ENCODE measurements around the gene SF3B1. TPM values are rescaled to one million over a fixed set of nuclear protein-coding genes. Genes with fewer than 3 reads are reported as not detected.

The SF3B1 gene
- total and polyA plus RNA-seq, 2 of the 13 experiments (the other 11 are each of a cell fraction or from before 2014, with no cell fraction given), result 387 to 750 TPM

DNA sequence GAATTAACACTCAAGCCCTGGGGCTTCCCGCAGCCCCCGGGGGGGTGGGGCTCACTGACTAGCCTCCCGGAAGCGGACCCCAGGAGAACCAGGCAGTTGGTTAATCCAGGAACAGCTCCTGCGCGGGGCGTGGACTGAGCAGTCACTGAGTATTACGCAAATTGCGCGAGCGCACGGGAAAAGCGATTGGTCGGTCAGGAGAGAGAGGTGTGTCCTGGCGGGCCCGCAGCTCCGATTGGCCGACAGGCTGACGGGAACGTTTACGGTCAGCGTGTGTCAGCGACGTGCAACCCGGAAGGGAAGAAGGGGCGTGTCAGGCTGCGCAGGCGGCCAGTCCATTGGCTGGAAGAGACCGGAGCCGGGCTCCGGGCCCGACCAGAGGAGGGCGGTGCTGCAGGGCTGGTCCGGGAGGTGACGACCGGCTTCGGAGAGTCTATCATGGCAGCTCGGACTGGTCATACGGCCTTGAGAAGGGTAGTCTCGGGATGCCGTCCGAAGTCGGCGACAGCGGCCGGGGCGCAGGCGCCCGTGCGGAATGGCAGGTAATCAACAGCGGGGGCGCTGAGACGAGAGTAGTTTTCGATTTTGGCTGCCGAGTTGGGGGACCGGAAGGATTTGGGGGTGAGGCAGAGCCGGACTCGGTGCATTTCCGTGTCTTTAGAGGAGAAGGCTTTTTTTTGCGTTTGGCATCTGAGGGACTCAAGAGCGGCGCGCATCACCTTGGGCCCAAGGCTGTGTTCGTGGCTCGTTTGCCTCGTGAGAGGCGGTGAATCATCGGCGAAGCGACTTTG is 18.5 kb upstream of the SF3B1 start, which contains the start of gene COQ10B (continued):
- TF ChIP-seq, protein P1, sequence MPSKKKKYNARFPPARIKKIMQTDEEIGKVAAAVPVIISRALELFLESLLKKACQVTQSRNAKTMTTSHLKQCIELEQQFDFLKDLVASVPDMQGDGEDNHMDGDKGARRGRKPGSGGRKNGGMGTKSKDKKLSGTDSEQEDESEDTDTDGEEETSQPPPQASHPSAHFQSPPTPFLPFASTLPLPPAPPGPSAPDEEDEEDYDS (CRISPR knock-in tag; IDR thresholded peaks at IDR 0.05), result peak; percentile 56; the same call in 1 of the 2 replicates
- TF ChIP-seq KLF9 (CRISPR knock-in tag; IDR thresholded peaks at IDR 0.05; ENCODE audit: low read depth) (peak; percentile 51; the same call in 1 of the 2 replicates), ZNF577 (CRISPR knock-in tag; IDR thresholded peaks at IDR 0.05; ENCODE audit: borderline replicate concordance, low read depth) (no peak), ZNF788 (CRISPR knock-in tag; IDR thresholded peaks at IDR 0.05; ENCODE audit: borderline replicate concordance) (peak; percentile 87; the same call in 1 of the 2 replicates), FOXA3 (CRISPR knock-in tag; IDR thresholded peaks at IDR 0.05) (no peak; the same call in 1 of the 2 replicates), ZSCAN5A (CRISPR knock-in tag; IDR thresholded peaks at IDR 0.05; ENCODE audit: borderline replicate concordance) (no peak), ZNF570 (CRISPR knock-in tag; IDR thresholded peaks at IDR 0.05; ENCODE audit: borderline replicate concordance) (no peak; the same call in 1 of the 2 replicates), WIZ (CRISPR knock-in tag; IDR thresholded peaks at IDR 0.05) (no peak; the same call in 1 of the 2 replicates), ARID2 (CRISPR knock-in tag; IDR thresholded peaks at IDR 0.05; ENCODE audit: borderline replicate concordance) (peak; percentile 76), TEF (CRISPR knock-in tag; IDR thresholded peaks at IDR 0.05) (no peak), CREB3 (CRISPR knock-in tag; IDR thresholded peaks at IDR 0.05) (peak; percentile 84), LCORL (IDR thresholded peaks at IDR 0.05) (peak; percentile 32; the same call in 1 of the 2 replicates), LCORL (CRISPR knock-in tag; IDR thresholded peaks at IDR 0.05) (no peak; the same call in none of the 2 replicates), ATF7-NPFF (CRISPR knock-in tag; IDR thresholded peaks at IDR 0.05; ENCODE audit: low read depth) (no peak; the same call in 1 of the 2 replicates), DR1 (CRISPR knock-in tag; IDR thresholded peaks at IDR 0.05) (no peak; the same call in 1 of the 2 replicates), SRY (CRISPR knock-in tag; IDR thresholded peaks at IDR 0.05) (peak; percentile 83), REPIN1 (CRISPR knock-in tag; IDR thresholded peaks at IDR 0.05; ENCODE audit: borderline replicate concordance, low read depth) (no peak; the same call in 1 of the 2 replicates), ZNF567 (CRISPR knock-in tag; IDR thresholded peaks at IDR 0.05; ENCODE audit: borderline replicate concordance) (peak; percentile 21; the same call in 1 of the 2 replicates), KLF16 (CRISPR knock-in tag; IDR thresholded peaks at IDR 0.05) (peak in 1 of 2 experiments; percentile 71; a peak in 1 of 4 replicates), ZNF615 (CRISPR knock-in tag; IDR thresholded peaks at IDR 0.05; ENCODE audit: borderline replicate concordance) (peak; percentile 87; the same call in 1 of the 2 replicates), ZNF773 (CRISPR knock-in tag; IDR thresholded peaks at IDR 0.05; ENCODE audit: borderline replicate concordance) (peak; percentile 61; the same call in 1 of the 2 replicates), KDM5A (IDR thresholded peaks at IDR 0.05; ENCODE audit: borderline replicate concordance, low read length) (peak; percentile 83)
- TF ChIP-seq, protein P2, sequence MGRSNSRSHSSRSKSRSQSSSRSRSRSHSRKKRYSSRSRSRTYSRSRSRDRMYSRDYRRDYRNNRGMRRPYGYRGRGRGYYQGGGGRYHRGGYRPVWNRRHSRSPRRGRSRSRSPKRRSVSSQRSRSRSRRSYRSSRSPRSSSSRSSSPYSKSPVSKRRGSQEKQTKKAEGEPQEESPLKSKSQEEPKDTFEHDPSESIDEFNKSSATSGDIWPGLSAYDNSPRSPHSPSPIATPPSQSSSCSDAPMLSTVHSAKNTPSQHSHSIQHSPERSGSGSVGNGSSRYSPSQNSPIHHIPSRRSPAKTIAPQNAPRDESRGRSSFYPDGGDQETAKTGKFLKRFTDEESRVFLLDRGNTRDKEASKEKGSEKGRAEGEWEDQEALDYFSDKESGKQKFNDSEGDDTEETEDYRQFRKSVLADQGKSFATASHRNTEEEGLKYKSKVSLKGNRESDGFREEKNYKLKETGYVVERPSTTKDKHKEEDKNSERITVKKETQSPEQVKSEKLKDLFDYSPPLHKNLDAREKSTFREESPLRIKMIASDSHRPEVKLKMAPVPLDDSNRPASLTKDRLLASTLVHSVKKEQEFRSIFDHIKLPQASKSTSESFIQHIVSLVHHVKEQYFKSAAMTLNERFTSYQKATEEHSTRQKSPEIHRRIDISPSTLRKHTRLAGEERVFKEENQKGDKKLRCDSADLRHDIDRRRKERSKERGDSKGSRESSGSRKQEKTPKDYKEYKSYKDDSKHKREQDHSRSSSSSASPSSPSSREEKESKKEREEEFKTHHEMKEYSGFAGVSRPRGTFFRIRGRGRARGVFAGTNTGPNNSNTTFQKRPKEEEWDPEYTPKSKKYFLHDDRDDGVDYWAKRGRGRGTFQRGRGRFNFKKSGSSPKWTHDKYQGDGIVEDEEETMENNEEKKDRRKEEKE (IDR thresholded peaks at IDR 0.05), result no peak
